ENCODE results near the gene PPP1R27.

The PPP1R27 gene

DNA sequence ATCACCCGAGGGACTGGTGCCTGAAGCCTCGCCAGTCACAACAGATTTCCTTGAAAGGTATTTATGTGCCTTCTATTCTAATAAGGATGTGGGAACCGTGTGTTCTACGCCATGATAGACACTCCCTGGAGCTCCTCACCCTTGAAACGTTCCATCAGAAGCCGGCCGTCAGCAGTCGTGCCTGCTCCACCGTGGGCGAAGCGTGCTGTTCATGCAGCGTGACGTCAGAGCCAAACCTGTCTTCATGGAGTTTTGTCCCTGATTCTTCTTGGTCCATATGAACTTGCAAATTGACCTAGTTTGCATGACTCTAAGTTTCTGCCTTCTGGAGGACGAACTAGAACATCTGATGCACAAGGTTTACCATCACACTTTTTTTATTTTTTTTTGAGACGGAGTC is 4.5 kb upstream of the PPP1R27 start:
- Mint-ChIP-seq H3K36me3 (no peaks in the 10 kb centered on the region), H3K4me1 (ENCODE audit: low read depth) (no peaks in the 10 kb centered on the region), H3K27me3 (no peaks in the 10 kb centered on the region), H3K4me3 (no peak overlapping the region), H3K9me3 (ENCODE audit: low read depth) (no peaks in the 10 kb centered on the region), H3K27ac (no peak overlapping the region)

DNA sequence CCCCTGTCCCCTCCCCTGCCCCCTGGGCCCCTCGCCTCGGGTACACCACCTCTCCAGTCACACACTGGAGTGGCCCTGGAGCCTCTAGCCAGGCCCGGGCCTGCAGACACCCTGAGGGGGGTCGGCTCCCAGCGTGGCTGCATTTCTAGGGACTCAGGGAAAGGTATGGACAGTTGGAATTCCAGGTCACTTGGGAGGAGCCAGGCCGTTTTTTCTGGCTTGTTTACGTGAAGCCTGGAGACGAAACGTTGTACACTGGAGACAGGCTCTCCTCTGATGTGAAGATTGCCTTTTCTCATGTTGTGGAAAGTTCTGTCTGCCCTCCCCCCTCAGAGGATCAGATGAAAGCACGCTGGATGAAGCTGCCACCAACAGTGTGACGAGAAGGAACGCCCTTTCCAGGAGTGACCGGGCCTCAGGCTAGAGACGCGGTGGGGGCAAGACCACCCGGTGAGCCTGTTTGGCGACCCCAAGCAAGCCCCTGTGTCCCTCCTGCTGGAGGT is 4.0 kb upstream of the PPP1R27 start:
- H3K9me3 Mint-ChIP-seq (ENCODE audit: low read depth), result no peaks in the 10 kb centered on the region
- H3K27ac Mint-ChIP-seq, result no peak overlapping the region
- H3K4me3 Mint-ChIP-seq, result no peak overlapping the region
- H3K36me3 Mint-ChIP-seq, result no peaks in the 10 kb centered on the region
- H3K27me3 Mint-ChIP-seq, result no peaks in the 10 kb centered on the region
- H3K4me1 Mint-ChIP-seq (ENCODE audit: low read depth), result peaks cover under 1% of the 10 kb centered on the region

DNA sequence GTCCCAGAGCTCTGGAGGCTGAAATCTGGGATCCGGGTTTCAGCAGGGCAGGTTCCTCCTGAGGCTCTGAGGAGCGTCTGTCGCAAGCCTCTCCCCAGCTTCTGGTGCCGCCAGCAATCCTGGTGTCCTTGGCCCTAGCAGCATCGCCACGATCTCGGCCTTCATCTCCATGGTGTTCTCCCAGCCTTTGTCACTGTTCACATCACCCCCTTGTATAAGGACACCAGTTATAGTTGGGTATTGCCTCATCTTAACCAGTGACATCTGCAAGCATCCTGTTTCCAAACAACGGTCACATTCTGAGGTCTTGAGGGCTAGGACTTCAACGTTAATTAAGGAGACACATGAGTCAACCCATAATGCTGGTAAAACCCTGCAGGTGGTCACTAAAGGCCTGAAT is 2.8 kb upstream of the PPP1R27 start:
- no peaks in the 10 kb centered on the region for H3K9me3 Mint-ChIP-seq (ENCODE audit: low read depth)
- no peak overlapping the region for H3K27ac Mint-ChIP-seq
- H3K27me3 Mint-ChIP-seq, result no peaks in the 10 kb centered on the region
- H3K4me1 Mint-ChIP-seq (ENCODE audit: low read depth), result peaks cover 3% of the 10 kb centered on the region
- no peaks in the 10 kb centered on the region for H3K36me3 Mint-ChIP-seq
- H3K4me3 Mint-ChIP-seq, result no peak overlapping the region

DNA sequence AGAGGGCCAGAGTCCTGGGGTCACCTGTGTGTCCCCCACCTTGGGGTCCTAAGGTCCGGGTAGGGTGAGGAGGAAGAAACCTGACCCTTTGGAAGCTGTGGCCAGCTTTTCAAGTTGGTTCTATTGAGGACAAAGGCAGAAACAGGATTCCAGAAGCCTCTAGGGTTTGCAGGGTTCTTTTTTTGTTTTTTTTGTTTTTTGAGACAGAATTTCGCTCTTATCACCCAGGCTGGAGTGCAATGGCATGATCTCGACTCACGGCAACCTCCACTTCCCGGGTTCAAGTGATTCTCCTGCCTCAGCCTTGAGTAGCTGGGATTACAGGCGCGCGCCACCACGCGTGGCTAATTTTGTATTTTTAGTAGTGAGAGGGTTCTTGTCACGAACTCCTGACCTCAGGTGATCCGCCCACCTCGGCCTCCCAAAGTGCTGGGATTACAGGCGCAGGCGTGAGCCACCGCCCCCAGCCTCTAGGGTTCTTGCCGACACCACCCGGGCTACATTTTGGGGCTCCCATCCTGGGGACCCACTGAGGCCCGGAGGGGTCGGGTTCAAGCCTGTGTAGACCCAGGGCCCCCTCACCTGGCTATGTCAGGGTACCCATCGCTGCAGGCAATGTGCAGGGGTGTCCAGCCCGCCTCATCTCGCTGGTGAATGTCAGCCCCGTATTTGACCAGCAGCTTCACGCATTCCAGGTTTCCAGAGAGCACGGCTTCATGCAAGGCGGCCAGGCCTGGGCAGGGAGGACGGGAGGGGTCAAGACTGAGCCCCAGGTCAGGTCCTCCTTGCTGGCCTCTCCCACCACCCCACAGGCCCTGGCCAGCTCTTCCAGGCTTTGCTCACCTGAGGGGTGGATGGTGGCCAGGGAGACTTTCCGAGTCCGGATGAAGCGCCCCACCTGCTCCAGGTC is 674 bp downstream of the PPP1R27 start:
- Mint-ChIP-seq H3K27ac (peak overlapping the region; percentile 89), H3K4me3 (peak overlapping the region; percentile 87), H3K36me3 (no peaks in the 10 kb centered on the region)

DNA sequence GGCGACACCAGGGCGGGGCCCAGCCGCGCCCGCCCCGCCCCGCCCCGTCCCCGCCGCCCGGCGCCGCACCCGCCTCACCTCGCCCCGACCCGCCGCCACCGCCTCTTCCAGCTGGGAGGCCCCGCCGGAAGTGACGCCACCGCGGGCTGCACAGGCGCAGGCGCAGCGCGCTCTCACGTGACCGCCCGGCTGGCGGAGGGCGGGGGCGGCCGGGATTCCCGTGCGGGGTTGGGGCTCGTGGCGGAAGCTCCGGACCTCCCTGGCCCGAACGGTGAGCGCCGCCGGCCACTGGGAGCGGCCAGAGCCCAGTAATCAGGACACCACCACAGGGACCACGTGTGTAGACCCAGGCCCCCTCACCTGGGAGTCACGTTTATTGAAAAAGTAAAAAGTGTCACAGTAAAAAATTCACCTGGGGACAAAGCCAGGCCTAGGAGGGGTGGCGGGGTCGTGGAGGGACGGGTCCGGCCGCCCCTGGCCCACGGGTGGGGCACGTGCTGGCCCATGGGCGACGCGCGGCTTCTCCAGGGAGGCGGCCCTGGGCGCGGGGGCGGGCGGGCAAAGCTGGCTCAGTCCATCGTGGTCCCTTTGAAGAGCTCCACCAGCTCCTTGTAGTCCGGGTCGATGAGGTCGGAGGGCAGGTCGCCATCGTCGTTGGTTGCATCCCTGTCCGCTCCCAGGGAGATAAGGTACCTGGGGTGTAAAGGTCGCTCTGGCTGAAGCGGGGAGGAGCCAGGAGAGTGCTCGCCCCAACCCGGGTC is 1.5 kb downstream of the PPP1R27 start, which contains the start of gene MCRIP1:
MCRIP1 (minus strand) TSS at position 132 of the 761 bp plus-strand sequence. CDS start 8,785 bp downstream, outside the sequence.
- peak within 1 kb of the TSS; percentile 96 for H3K4me3 Mint-ChIP-seq
- peaks cover 19% of the 10 kb centered on the region for H3K4me1 Mint-ChIP-seq (ENCODE audit: low read depth)
- H3K27ac Mint-ChIP-seq, result peak within 1 kb of the TSS; percentile 94
- H3K9me3 Mint-ChIP-seq (ENCODE audit: low read depth), result no peaks in the 10 kb centered on the region
- H3K36me3 Mint-ChIP-seq, result no peaks in the 10 kb centered on the region
- H3K27me3 Mint-ChIP-seq, result no peaks in the 10 kb centered on the region

More for the DNA sequence above, 674 bp downstream of the PPP1R27 start:
- H3K4me1 Mint-ChIP-seq (ENCODE audit: low read depth), result peaks cover 19% of the 10 kb centered on the region
- H3K9me3 Mint-ChIP-seq (ENCODE audit: low read depth), result no peaks in the 10 kb centered on the region
- no peaks in the 10 kb centered on the region for H3K27me3 Mint-ChIP-seq

DNA sequence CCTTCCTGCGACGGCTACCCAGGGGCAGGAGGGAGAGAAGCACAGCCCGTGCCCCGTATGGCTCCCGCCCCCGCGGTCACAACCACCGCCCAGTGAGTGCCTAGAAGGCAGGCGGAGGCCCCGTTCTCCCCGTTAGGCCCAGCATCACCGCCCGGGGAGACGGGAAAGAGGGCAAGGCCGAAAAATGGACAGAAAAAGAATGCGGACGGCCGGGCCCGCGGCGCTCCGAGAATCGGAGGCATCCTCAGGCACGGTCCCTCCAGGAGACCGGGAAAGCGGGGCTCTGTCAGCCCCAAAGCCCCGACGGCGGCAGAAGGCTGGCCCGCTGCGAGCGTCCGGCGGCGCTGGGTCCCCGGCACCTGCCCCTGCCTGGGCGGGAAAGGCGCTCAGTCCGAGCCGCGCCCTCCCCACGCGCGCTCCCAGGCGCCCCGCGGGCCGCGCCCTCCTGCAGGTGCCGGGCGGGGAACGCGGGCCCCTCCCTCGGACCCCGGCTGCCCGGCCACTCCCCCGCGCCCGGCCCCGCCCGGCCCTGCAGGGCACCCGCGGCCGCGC is 2.2 kb downstream of the PPP1R27 start:
- Mint-ChIP-seq H3K27me3 (no peaks in the 10 kb centered on the region), H3K4me3 (peak overlapping the region; percentile 96), H3K4me1 (ENCODE audit: low read depth) (peaks cover 19% of the 10 kb centered on the region), H3K27ac (peak overlapping the region; percentile 94), H3K9me3 (ENCODE audit: low read depth) (no peaks in the 10 kb centered on the region), H3K36me3 (no peaks in the 10 kb centered on the region)

DNA sequence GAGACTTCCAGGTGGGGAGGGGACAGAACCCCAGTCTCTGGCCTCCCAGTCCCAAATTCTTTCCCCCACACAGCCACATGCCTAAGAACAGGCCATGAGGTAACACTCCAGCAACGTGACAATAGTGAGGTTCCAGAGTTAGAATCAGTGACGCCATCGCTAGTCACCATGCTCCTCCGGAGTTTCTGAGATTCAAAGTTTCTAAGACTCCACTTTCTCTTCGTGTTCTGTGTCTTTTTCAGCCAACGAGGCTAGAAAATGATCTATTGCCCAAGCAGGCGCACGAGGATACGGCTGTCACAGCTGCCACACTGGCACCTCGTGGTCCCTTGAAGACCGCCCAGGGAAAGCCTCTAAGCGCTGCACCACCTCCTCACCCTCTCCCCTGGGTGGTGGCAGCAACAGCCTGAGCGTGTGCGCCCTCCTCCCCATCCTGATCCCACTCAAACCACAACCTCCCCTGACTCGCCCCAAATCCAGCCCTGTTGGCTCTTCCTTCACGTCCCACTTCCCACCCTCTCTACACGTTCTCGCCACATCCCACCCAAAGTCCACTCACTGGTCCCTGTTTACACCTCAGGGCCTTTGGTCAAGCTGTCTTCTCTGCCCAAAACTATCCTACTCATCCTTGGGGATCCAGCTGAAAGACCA is 2.8 kb downstream of the PPP1R27 start:
- no peaks in the 10 kb centered on the region for H3K27me3 Mint-ChIP-seq
- no peaks in the 10 kb centered on the region for H3K36me3 Mint-ChIP-seq
- no peaks in the 10 kb centered on the region for H3K9me3 Mint-ChIP-seq (ENCODE audit: low read depth)
- peak overlapping the region; percentile 94 for H3K27ac Mint-ChIP-seq
- peak overlapping the region; percentile 96 for H3K4me3 Mint-ChIP-seq
- peaks cover 19% of the 10 kb centered on the region for H3K4me1 Mint-ChIP-seq (ENCODE audit: low read depth)

DNA sequence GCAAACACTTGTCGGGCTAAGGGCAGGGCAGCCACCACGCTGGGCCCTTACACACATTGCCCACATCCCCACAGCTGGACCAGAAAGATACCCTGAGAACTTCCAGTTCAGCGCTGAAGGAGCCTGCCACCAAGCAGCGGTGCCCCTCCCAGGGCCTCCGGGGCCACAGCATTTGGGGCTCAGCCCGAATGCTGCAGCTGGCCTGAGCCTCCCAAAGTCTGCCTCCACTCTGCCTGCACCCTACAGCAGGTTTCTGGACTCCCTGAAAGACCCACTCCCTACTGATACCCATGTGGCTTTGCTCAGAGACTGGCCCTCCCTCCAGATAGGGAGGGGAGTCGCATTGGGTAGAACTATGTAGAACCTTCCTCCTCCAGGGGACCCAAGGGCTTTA is 3.3 kb downstream of the PPP1R27 start:
- peak overlapping the region; percentile 94 for H3K27ac Mint-ChIP-seq

DNA sequence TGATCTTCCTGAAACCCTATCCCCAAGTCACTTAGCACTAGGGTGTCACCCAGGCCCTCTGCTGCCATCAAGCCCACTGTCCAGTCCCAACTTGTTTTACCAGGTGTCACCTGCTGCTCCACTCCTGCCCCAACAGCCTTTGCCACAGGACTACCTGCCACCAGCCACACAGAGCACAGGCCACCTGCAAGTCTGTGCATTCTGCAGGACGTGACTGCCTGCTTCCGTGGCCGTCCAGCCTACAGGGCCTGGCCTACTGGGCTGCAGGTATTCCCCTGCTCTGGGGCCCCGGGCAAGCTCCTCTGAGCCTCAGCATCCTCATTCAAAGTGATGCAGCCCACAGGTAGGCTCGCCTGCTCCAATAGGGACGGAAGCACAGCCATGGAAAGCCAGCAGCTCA is 5.0 kb downstream of the PPP1R27 start:
- Mint-ChIP-seq H3K4me1 (ENCODE audit: low read depth) (peaks cover 19% of the 10 kb centered on the region), H3K4me3 (peak overlapping the region; percentile 10), H3K27ac (no peak overlapping the region), H3K9me3 (ENCODE audit: low read depth) (no peaks in the 10 kb centered on the region), H3K27me3 (no peaks in the 10 kb centered on the region), H3K36me3 (no peaks in the 10 kb centered on the region)

More for the DNA sequence above, 3.3 kb downstream of the PPP1R27 start:
- no peaks in the 10 kb centered on the region for H3K27me3 Mint-ChIP-seq
- H3K4me3 Mint-ChIP-seq, result peak overlapping the region; percentile 96
- no peaks in the 10 kb centered on the region for H3K36me3 Mint-ChIP-seq
- H3K9me3 Mint-ChIP-seq (ENCODE audit: low read depth), result no peaks in the 10 kb centered on the region
- peaks cover 19% of the 10 kb centered on the region for H3K4me1 Mint-ChIP-seq (ENCODE audit: low read depth)

DNA sequence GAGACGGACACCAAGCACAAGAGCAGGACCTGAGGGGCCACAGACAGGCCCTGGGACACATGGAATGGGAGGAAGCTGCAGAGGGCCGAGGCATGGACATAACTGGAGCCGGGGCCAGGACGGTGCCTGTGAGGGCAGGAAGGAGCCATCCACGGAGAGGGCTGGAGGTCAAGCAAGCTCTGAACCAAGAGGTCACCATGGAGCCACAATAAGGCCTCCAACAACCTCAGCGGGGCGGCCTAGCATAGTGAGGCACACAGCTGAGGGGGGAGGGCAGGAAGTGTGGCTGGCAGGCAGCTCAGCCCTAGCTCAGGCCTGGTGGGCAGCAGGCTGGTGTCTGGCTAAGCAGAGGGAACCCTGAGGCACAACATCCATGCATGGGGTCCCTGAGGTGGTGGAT is 6.2 kb downstream of the PPP1R27 start:
- Mint-ChIP-seq H3K36me3 (peaks cover under 1% of the 10 kb centered on the region), H3K4me1 (ENCODE audit: low read depth) (peaks cover 17% of the 10 kb centered on the region), H3K9me3 (ENCODE audit: low read depth) (no peaks in the 10 kb centered on the region), H3K27me3 (no peaks in the 10 kb centered on the region), H3K27ac (no peak overlapping the region), H3K4me3 (no peak overlapping the region)

DNA sequence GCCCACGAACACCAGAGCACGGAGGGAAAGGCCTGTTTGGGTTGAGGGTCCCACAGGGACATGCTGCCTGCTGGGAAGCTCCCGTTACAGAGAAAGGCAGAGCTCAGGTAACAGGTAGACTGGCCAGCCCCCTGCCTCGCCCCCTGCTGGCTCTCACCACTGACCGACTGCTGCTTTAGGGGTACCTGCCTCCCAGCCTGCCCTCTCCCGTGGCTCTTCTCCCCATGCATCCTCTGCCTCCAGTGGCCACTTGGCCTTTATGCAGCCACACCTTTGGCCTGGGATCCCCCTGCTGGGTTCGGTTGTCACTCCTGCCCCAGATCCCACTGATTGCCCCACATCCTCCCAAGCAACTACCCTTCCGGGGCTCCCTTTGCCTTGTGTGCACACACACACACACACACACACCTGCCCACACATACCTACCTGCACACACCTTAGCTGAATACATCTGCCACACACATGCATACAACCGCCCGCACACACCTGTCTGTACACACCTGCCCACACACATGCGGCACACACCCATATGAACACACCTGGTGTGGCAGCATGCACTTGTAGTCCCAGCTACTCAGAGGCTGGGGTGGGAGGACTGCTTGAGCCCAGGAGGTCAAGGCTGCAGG is 8.9 kb downstream of the PPP1R27 start:
- Mint-ChIP-seq H3K4me1 (ENCODE audit: low read depth) (peaks cover 2% of the 10 kb centered on the region), H3K9me3 (ENCODE audit: low read depth) (no peaks in the 10 kb centered on the region), H3K27me3 (no peaks in the 10 kb centered on the region), H3K27ac (no peak overlapping the region), H3K4me3 (no peak overlapping the region), H3K36me3 (peaks cover 2% of the 10 kb centered on the region)

DNA sequence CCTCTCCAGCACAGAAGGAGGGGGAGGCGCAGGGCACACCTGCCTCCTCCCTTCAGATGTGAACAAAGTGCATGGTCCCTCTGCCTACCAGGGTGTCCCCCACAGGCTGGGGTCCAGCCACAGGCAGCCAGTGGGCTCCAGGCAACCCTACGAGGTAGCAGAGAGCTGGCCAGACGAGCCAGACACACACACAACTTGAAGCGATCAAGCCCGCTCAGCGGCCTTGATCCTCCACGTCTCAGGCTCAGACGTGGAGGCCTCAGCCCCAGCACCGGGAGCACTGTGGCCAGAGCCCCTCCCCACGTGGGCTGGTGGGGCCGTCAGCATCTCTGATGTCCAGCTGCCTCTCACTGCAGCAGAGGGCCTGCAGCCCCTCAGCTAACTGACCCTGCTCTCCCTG is 10.3 kb downstream of the PPP1R27 start:
- H3K27ac Mint-ChIP-seq, result no peak overlapping the region
- no peaks in the 10 kb centered on the region for H3K27me3 Mint-ChIP-seq
- peaks cover 2% of the 10 kb centered on the region for H3K36me3 Mint-ChIP-seq
- no peak overlapping the region for H3K4me3 Mint-ChIP-seq
- peaks cover under 1% of the 10 kb centered on the region for H3K4me1 Mint-ChIP-seq (ENCODE audit: low read depth)
- H3K9me3 Mint-ChIP-seq (ENCODE audit: low read depth), result no peaks in the 10 kb centered on the region

DNA sequence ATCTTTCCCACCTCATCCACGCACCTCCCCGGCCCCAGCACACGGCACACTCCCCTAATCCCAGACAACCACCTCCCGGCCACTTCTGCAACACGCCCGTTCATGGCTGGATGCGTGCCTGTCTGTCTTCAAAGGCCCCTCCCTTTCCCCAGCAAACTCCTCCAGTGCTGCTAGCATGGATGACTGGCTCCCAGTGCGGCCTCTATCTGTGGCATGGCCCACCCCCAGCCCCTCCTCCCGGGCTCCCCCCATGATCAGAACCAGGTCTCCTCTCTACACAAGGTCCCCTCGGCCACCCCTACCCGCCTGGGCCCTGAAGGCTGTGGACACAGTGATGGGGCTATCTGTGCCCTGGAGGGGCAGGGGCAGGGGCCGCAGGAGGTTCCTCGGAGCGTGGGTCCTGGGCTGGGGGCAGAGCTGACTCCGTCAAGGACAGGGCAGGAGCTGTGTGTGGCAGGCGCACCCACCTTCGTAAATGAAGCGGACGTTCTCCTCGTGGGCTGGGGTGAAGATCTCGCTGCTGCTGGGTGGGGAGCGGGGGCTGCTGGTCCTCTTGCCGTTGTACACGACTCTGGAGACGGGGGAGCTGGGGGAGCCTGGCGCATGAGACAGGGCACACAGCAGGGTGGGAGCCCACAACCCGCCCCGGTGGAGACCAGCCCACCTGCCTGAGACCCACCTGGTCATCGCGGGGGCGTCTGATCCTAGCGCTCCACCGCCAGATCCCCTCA is 10.9 kb downstream of the PPP1R27 start:
- H3K36me3 Mint-ChIP-seq, result peaks cover 2% of the 10 kb centered on the region
- no peaks in the 10 kb centered on the region for H3K9me3 Mint-ChIP-seq (ENCODE audit: low read depth)
- no peak overlapping the region for H3K4me3 Mint-ChIP-seq
- H3K27me3 Mint-ChIP-seq, result no peaks in the 10 kb centered on the region
- no peaks in the 10 kb centered on the region for H3K4me1 Mint-ChIP-seq (ENCODE audit: low read depth)
- H3K27ac Mint-ChIP-seq, result no peak overlapping the region
